HCT116 (cell line): ENCODE measurements around the gene SETD1A. TPM values are rescaled to one million over a fixed set of nuclear protein-coding genes. Genes with fewer than 3 reads are reported as not detected.

Source experiments
- ATAC-seq: fragments of 200-7000 bp; cut with Tn5 transposase; 2 replicates; pipeline ENCODE4 v1.9.1; 2020; ENCODE audit warnings: mild to moderate bottlenecking, moderate library complexity
- BruUV-seq: library from RNA; stranded (reverse); fragments of 400-500 nt; replicated peaks from 2 replicates; lab custom pipeline; 2021; lab: Mats Ljungman, UMichigan
- CTCF ChIA-PET: fragments of 300-600 bp; sonication (Branson Sonifier 250); formaldehyde crosslinking; loops from one replicate; lab custom pipeline; 2021; ENCODE audit warnings: antibody characterized with exemption; lab: Charles Lee
- POLR2A ChIA-PET: fragments of 300-600, 350-600 bp; sonication (Branson Sonifier 250); formaldehyde crosslinking; loops from one replicate; lab custom pipeline; 2021; ENCODE audit warnings: antibody characterized with exemption; lab: Charles Lee
- RAD21 ChIA-PET, 2 experiments: fragments of 300-600 bp; sonication (Branson Sonifier 250); formaldehyde crosslinking; loops; one replicate each; lab custom pipeline; 2023; ENCODE audit warnings: low total read pairs in 2 of 2; ENCODE audit not compliant: uncharacterized antibody in 2 of 2, unreplicated experiment in 2 of 2, low non-redundant PET in 1 of 2; lab: Charles Lee
- DNase-seq: peaks from one replicate; pipeline ENCODE4 v3.0.0-alpha.2; 2010; ENCODE audit warnings: low read depth, low spot score
- H2AFZ ChIP-seq: fragments of 200-600 bp; shearing (Covaris generic), sonication (generic); 2 replicates; pipeline ENCODE4 v1.6.1; 2017; ENCODE audit warnings: low read depth, mixed run types, mixed read lengths, antibody characterized with exemption, low read length; ENCODE audit not compliant: poor library complexity, severe bottlenecking
- H3K27ac ChIP-seq: 2 replicates; pipeline ENCODE4 v1.5.1; 2012; ENCODE audit warnings: low read depth, low read length
- H3K27me3 ChIP-seq: fragments of 200-600 bp; sonication (generic); 2 replicates; pipeline ENCODE4 v1.6.1; 2016; ENCODE audit warnings: mixed run types, low read length, mixed read lengths; ENCODE audit not compliant: insufficient read depth
- H3K36me3 ChIP-seq, 2 experiments: fragments of 200-500 bp in 1 of 2; fragments of 200-600 bp in 1 of 2; sonication (Bioruptor generic) in 1 of 2; sonication (generic) in 1 of 2; 2 replicates each; pipeline versions ENCODE4 v1.5.1 to v1.6.1; 2014 to 2016; ENCODE audit warnings: low read length in 2 of 2, inconsistent platforms in 1 of 2, mixed read lengths in 1 of 2, mixed run types in 1 of 2; ENCODE audit not compliant: insufficient read depth in 2 of 2, control insufficient read depth in 1 of 2
- H3K4me1 ChIP-seq, 2 experiments: fragments of 200-600 bp in 1 of 2; sonication (generic) in 1 of 2; 2 replicates each; pipeline versions ENCODE4 v1.5.1 to v1.6.1; 2012 to 2017; ENCODE audit warnings: low read length in 2 of 2, inconsistent platforms in 1 of 2, mild to moderate bottlenecking in 1 of 2, mixed read lengths in 1 of 2, mixed run types in 1 of 2, moderate library complexity in 1 of 2; ENCODE audit not compliant: insufficient read depth in 2 of 2, control insufficient read depth in 1 of 2
- H3K4me2 ChIP-seq: fragments of 200-600 bp; sonication (generic); 2 replicates; pipeline ENCODE4 v1.6.1; 2017; ENCODE audit warnings: mixed run types, low read length, mixed read lengths
- H3K4me3 ChIP-seq, 2 experiments: fragments of 200-600 bp in 1 of 2; sonication (generic) in 1 of 2; replicated peaks in 1 of 2; 2 replicates each; pipeline ENCODE4 v1.5.1; 2011 to 2016; ENCODE audit warnings: low read length in 2 of 2, control low read depth in 1 of 2, low read depth in 1 of 2, mild to moderate bottlenecking in 1 of 2, mixed read lengths in 1 of 2, mixed run types in 1 of 2
- H3K79me2 ChIP-seq: fragments of 200-600 bp; sonication (generic); 2 replicates; pipeline ENCODE4 v1.6.1; 2017; ENCODE audit warnings: mild to moderate bottlenecking, mixed run types, low read length, moderate library complexity, mixed read lengths; ENCODE audit not compliant: insufficient read depth
- H3K9ac ChIP-seq: fragments of 200-600 bp; sonication (generic); 2 replicates; pipeline ENCODE4 v1.6.1; 2016; ENCODE audit warnings: low read length, mixed read lengths
- H3K9me2 ChIP-seq: fragments of 200-600 bp; sonication (generic), shearing (Covaris generic); 2 replicates; pipeline ENCODE4 v1.6.1; 2017; ENCODE audit warnings: mixed run types, mild to moderate bottlenecking, moderate library complexity; ENCODE audit not compliant: insufficient read depth
- H3K9me3 ChIP-seq, 2 experiments: fragments of 200-500 bp in 1 of 2; fragments of 200-600 bp in 1 of 2; sonication (Bioruptor generic) in 1 of 2; sonication (generic) in 1 of 2; 2 replicates each; pipeline ENCODE4 v1.6.1; 2014 to 2017; ENCODE audit warnings: low read length in 2 of 2, mixed read lengths in 2 of 2, inconsistent platforms in 1 of 2, low read depth in 1 of 2, mild to moderate bottlenecking in 1 of 2, mixed run types in 1 of 2, moderate library complexity in 1 of 2; ENCODE audit not compliant: control insufficient read depth in 1 of 2, insufficient read depth in 1 of 2
- H4K20me1 ChIP-seq: fragments of 200-600 bp; sonication (generic), shearing (Covaris generic); 2 replicates; pipeline ENCODE4 v1.6.1; 2017; ENCODE audit warnings: mixed run types, mild to moderate bottlenecking, moderate library complexity; ENCODE audit not compliant: insufficient read depth
- CBX3 ChIP-seq: IDR thresholded peaks from 2 replicates; pipeline ENCODE4 v1.6.1; 2012; ENCODE audit warnings: low read depth
- CEBPB ChIP-seq: IDR thresholded peaks from 2 replicates; pipeline ENCODE4 v1.6.1; 2012; ENCODE audit warnings: low read depth
- EZH2phosphoT487 ChIP-seq: fragments of 200-600 bp; IDR thresholded peaks from 2 replicates; pipeline ENCODE4 v1.6.1; 2018; ENCODE audit warnings: antibody characterized with exemption, borderline replicate concordance
- FOSL1 ChIP-seq: IDR thresholded peaks from 2 replicates; pipeline ENCODE4 v1.6.1; 2012; ENCODE audit warnings: low read depth
- JUND ChIP-seq: IDR thresholded peaks from 2 replicates; pipeline ENCODE4 v1.6.1; 2012
- POLR2A ChIP-seq: IDR thresholded peaks from 2 replicates; pipeline ENCODE4 v1.7.0; 2011; ENCODE audit warnings: borderline replicate concordance; ENCODE audit not compliant: insufficient read depth, insufficient read length; ENCODE audit errors: extremely low read depth
- RAD21 ChIP-seq: IDR thresholded peaks from 2 replicates; pipeline ENCODE4 v1.6.1; 2012; ENCODE audit warnings: low read depth, mild to moderate bottlenecking
- SIN3A ChIP-seq: IDR thresholded peaks from 2 replicates; pipeline ENCODE4 v1.6.1; 2012; ENCODE audit warnings: low read depth
- SRF ChIP-seq: IDR thresholded peaks from 2 replicates; pipeline ENCODE4 v1.6.1; 2012; ENCODE audit warnings: low read depth
- TCF7L2 ChIP-seq: IDR thresholded peaks from 2 replicates; pipeline ENCODE4 v1.7.0; 2011; ENCODE audit warnings: borderline replicate concordance, inconsistent platforms; ENCODE audit not compliant: insufficient read depth, insufficient read length; ENCODE audit errors: extremely low read depth
- YY1 ChIP-seq: IDR thresholded peaks from 2 replicates; pipeline ENCODE4 v1.6.1; 2011; ENCODE audit warnings: low read length, low read depth, moderate library complexity, mild to moderate bottlenecking; ENCODE audit not compliant: insufficient replicate concordance; ENCODE audit errors: extremely low read depth
- ZFX ChIP-seq: fragments of 450-650 bp; IDR thresholded peaks from 2 replicates; pipeline ENCODE4 v1.6.1; 2017
- intact Hi-C: fragments of 100-400 bp; cut with micrococcal nuclease; formaldehyde crosslinking; loops from 2 replicates; pipeline ENCODE4 v1.10.0; 2022
- total RNA-seq: library from RNA; stranded (reverse); gene quantifications from one replicate; pipeline ENCODE4 v1.2.1, GENCODE V29; 2021; ENCODE audit not compliant: unreplicated experiment
- TF ChIP-seq, protein P1 (sequence below): IDR thresholded peaks from 2 replicates; pipeline ENCODE4 v1.6.1; 2012
- TF ChIP-seq, protein P2 (sequence below), 3 experiments: fragments of 200-600 bp in 1 of 3; sonication (generic) in 1 of 3; IDR thresholded peaks in 2 of 3; conservative IDR thresholded peaks in 1 of 3; 2 replicates each; pipeline ENCODE4 v1.5.1; 2012 to 2017; ENCODE audit warnings: low read depth in 2 of 3, low read length in 2 of 3, antibody characterized with exemption in 1 of 3, borderline replicate concordance in 1 of 3, control low read depth in 1 of 3, mild to moderate bottlenecking in 1 of 3, mixed read lengths in 1 of 3, mixed run types in 1 of 3, moderate library complexity in 1 of 3; ENCODE audit not compliant: insufficient read depth in 1 of 3

The SETD1A gene
- total RNA-seq, 1 experiment from 2014 or later, result 26.9 TPM

DNA sequence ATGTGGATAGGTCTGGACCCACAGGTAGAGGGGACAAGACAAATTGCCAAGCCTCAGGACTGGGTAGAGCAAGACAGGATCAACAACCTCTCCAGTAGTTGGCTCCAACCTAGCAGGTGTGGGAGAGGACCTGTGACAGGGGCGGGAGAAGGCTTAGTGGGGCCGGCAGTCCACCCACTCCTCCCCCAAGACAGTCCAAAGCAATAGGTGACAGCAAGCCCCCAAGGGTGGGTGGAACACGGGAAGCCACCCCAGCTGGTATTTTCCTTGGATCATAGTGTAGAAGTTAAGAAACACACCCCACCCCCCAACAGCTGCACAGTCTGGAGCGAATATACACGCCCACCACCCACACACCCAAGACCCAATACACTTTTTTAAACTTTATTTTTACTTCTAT is 71.7 kb downstream of the SETD1A start:
- BruUV-seq, result no TSS peak

DNA sequence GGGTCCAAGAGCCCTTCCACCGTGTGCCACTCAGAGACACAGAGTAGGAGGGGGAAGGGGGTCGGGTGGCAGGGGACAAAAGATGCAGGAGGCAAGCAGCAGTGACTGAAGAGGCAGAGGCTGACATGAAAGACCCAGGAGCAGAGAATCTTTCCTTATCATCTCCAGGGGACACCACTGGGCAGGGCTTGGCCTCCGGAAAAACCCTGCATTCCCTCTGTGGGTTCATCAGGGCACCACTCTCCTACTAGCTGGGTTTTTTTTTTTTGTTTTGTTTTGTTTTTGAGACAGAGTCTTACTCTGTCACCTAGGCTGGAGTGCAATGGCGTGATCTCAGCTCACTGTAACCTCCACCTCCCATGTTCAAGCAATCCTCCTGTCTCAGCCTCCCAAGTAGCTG is 73.7 kb downstream of the SETD1A start:
- ChIA-PET RAD21 (no interaction called here), CTCF (no interaction called here), POLR2A (interaction anchor here (0.7 kb wide), 1 partner anchor 70 kb away, joined by 5 read pairs; no protein-coding TSS in a partner anchor)
- Histone ChIP-seq H3K4me2 (no peak overlapping the region), H3K9ac (no peak overlapping the region), H3K79me2 (peaks cover 10% of the 10 kb centered on the region; the same call in 1 of the 2 replicates), H3K4me1 (peaks cover 5 to 15% of the 10 kb centered on the region in 2 experiments), H3K36me3 (peaks cover 0 to 3% of the 10 kb centered on the region in 2 experiments; a peak in 1 of 4 replicates), H3K27ac (no peak overlapping the region), H3K9me3 (no peaks in the 10 kb centered on the region), H3K9me2 (no peaks in the 10 kb centered on the region), H3K4me3 (no peak overlapping the region), H4K20me1 (no peaks in the 10 kb centered on the region), H2AFZ (no peak overlapping the region), H3K27me3 (no peaks in the 10 kb centered on the region)
- ATAC-seq, result no peak
- DNase-seq, result no peak
- intact Hi-C loops, result no loop called here
- TF ChIP-seq YY1 (no peak), CBX3 (no peak), SIN3A (no peak), FOSL1 (no peak), CEBPB (no peak), RAD21 (no peak), EZH2phosphoT487 (no peak), ZFX (no peak), POLR2A (no peak), SRF (no peak), JUND (no peak)
- TF ChIP-seq, protein P1, sequence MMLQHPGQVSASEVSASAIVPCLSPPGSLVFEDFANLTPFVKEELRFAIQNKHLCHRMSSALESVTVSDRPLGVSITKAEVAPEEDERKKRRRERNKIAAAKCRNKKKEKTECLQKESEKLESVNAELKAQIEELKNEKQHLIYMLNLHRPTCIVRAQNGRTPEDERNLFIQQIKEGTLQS, result no peak
- TF ChIP-seq, protein P2, sequence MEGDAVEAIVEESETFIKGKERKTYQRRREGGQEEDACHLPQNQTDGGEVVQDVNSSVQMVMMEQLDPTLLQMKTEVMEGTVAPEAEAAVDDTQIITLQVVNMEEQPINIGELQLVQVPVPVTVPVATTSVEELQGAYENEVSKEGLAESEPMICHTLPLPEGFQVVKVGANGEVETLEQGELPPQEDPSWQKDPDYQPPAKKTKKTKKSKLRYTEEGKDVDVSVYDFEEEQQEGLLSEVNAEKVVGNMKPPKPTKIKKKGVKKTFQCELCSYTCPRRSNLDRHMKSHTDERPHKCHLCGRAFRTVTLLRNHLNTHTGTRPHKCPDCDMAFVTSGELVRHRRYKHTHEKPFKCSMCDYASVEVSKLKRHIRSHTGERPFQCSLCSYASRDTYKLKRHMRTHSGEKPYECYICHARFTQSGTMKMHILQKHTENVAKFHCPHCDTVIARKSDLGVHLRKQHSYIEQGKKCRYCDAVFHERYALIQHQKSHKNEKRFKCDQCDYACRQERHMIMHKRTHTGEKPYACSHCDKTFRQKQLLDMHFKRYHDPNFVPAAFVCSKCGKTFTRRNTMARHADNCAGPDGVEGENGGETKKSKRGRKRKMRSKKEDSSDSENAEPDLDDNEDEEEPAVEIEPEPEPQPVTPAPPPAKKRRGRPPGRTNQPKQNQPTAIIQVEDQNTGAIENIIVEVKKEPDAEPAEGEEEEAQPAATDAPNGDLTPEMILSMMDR (IDR thresholded peaks at IDR 0.05 in 2 of 3, conservative IDR thresholded peaks at IDR 0.05 in 1 of 3; ENCODE audit: borderline replicate concordance in 1 of 3, insufficient read depth in 1 of 3, low read depth in 2 of 3, low read length in 2 of 3), result no peak
- BruUV-seq, result no TSS peak

More for the DNA sequence above, 71.7 kb downstream of the SETD1A start:
- DNase-seq, result no peak
- no peak overlapping the region for H3K27ac ChIP-seq
- H3K4me2 ChIP-seq, result no peak overlapping the region
- RAD21 ChIA-PET, result no interaction called here
- no peaks in the 10 kb centered on the region for H4K20me1 ChIP-seq
- H3K9me3 ChIP-seq, result no peaks in the 10 kb centered on the region
- H3K79me2 ChIP-seq, result peaks cover 5% of the 10 kb centered on the region; the same call in 1 of the 2 replicates
- intact Hi-C loops, result no loop called here
- CTCF ChIA-PET, result no interaction called here
- no peaks in the 10 kb centered on the region for H3K9me2 ChIP-seq
- H3K9ac ChIP-seq, result no peak overlapping the region
- H3K36me3 ChIP-seq, result no peaks in the 10 kb centered on the region
- no peak overlapping the region for H2AFZ ChIP-seq
- no peak for TF ChIP-seq JUND
- no peak for TF ChIP-seq SRF
- TF ChIP-seq TCF7L2, result no peak
- TF ChIP-seq, protein P1, result no peak
- TF ChIP-seq SIN3A, result no peak
- TF ChIP-seq, protein P2 (IDR thresholded peaks at IDR 0.05 in 2 of 3, conservative IDR thresholded peaks at IDR 0.05 in 1 of 3; ENCODE audit: borderline replicate concordance in 1 of 3, insufficient read depth in 1 of 3, low read depth in 2 of 3, low read length in 2 of 3), result no peak
- TF ChIP-seq EZH2phosphoT487, result no peak
- ATAC-seq, result no peak
- H3K4me3 ChIP-seq, result no peak overlapping the region
- no peaks in the 10 kb centered on the region for H3K27me3 ChIP-seq
- POLR2A ChIA-PET, result no interaction called here
- peaks cover 10 to 18% of the 10 kb centered on the region in 2 experiments for H3K4me1 ChIP-seq
